ENCODE data around the gene TENT5C. TPM values are rescaled to one million over a fixed set of nuclear protein-coding genes. Genes with fewer than 3 reads are reported as not detected.

The TENT5C gene
- total and polyA plus RNA-seq, 9 of the 15 experiments (the other 6 are each of a cell fraction or from before 2014, with no cell fraction given), result 1.8 to 7.7 (median 4.0) TPM

GRCh38 chr1:117644696-117645311 is 39.0 kb downstream of the TENT5C start (continued):
- TF ChIP-seq ARID4B (CRISPR knock-in tag; IDR thresholded peaks at IDR 0.05) (no peak), KLF13 (tag; IDR thresholded peaks at IDR 0.05; ENCODE audit: borderline replicate concordance, low read depth) (0 out of 2 replicates have a peak, but pooled peaks have one; percentile 43), HCFC1 (IDR thresholded peaks at IDR 0.05; ENCODE audit: low read depth, low read length) (peak; percentile 33; the same call in 1 of the 2 replicates), ZSCAN29 (IDR thresholded peaks at IDR 0.05) (no peak), ZBTB43 (CRISPR knock-in tag; IDR thresholded peaks at IDR 0.05) (no peak), SRSF3 (IDR thresholded peaks at IDR 0.05; ENCODE audit: insufficient read depth, low read length) (no peak), ZNF124 (CRISPR knock-in tag; IDR thresholded peaks at IDR 0.05) (no peak), FOXJ2 (tag; IDR thresholded peaks at IDR 0.05) (peak; percentile 9), E2F8 (IDR thresholded peaks at IDR 0.05; ENCODE audit: low read depth, partially characterized antibody) (peak; percentile 23), SIN3B (IDR thresholded peaks at IDR 0.05; ENCODE audit: low read depth) (no peak), TCF7 (IDR thresholded peaks at IDR 0.05; ENCODE audit: borderline replicate concordance) (peak; percentile 68), THAP12 (CRISPR knock-in tag; IDR thresholded peaks at IDR 0.05) (no peak), HMG20A (CRISPR knock-in tag; conservative IDR thresholded peaks at IDR 0.05) (no peak), HEY1 (CRISPR knock-in tag; IDR thresholded peaks at IDR 0.05; ENCODE audit: borderline replicate concordance) (no peak), U2AF1 (optimal IDR thresholded peaks at IDR 0.05; ENCODE audit: low read depth, low read length) (no peak), PHB (CRISPR knock-in tag; IDR thresholded peaks at IDR 0.05) (no peak), MEIS2 (IDR thresholded peaks at IDR 0.05; ENCODE audit: partially characterized antibody) (no peak), ZNF3 (CRISPR knock-in tag; IDR thresholded peaks at IDR 0.05) (no peak)

Data from K562 (cell line).